ENCODE measurements around the gene KDM6B.
"Not testable (repeated sequence)": the region's sequence is repeated elsewhere in the genome, so short reads cannot be mapped to it uniquely, and the experiment has no call there.

Gene KDM6B, protein sequence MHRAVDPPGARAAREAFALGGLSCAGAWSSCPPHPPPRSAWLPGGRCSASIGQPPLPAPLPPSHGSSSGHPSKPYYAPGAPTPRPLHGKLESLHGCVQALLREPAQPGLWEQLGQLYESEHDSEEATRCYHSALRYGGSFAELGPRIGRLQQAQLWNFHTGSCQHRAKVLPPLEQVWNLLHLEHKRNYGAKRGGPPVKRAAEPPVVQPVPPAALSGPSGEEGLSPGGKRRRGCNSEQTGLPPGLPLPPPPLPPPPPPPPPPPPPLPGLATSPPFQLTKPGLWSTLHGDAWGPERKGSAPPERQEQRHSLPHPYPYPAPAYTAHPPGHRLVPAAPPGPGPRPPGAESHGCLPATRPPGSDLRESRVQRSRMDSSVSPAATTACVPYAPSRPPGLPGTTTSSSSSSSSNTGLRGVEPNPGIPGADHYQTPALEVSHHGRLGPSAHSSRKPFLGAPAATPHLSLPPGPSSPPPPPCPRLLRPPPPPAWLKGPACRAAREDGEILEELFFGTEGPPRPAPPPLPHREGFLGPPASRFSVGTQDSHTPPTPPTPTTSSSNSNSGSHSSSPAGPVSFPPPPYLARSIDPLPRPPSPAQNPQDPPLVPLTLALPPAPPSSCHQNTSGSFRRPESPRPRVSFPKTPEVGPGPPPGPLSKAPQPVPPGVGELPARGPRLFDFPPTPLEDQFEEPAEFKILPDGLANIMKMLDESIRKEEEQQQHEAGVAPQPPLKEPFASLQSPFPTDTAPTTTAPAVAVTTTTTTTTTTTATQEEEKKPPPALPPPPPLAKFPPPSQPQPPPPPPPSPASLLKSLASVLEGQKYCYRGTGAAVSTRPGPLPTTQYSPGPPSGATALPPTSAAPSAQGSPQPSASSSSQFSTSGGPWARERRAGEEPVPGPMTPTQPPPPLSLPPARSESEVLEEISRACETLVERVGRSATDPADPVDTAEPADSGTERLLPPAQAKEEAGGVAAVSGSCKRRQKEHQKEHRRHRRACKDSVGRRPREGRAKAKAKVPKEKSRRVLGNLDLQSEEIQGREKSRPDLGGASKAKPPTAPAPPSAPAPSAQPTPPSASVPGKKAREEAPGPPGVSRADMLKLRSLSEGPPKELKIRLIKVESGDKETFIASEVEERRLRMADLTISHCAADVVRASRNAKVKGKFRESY (N-terminal part only)

DNA sequence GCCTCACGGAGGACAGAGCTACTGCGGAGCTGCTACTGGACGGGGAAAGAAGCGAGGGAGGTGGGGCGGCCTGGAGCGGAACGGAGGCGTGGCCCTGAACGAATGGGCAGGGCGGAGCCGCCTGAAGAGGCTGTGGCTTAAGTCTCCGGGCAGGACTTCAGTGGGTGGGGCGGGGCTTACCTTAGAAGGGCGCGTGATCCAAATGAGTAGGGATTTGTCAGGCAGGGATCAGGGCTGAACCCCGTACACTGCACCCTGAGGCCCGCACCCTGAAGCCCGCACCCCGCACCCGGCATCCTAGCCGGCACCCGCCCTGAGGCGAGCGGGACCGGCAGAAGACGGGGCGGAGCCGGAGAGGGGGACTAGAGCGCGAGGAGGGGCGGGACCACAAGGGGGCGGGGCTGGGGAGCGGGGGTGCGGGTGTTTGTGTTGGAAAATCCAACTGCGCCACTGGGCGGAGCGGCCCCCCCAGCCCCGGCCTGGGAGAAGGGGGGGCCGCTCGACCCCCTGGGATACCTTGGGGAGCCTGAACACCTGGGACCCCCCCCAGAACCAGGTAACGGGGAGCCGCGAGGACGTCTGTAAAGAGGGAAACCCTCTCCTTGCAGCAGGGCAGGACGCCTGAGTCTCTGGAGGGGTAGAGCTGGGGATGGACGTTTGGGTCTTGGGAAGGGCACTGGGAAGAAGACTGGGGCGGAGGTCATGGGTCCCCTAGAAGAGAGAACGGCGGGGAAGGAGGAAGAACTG lies at the start of gene KDM6B:
KDM6B (plus strand) TSS at position 423 of the 747 bp plus-strand sequence. CDS start 11,338 bp downstream, outside the sequence.
- in situ Hi-C loops (cut with MboI; ENCODE audit: low sequenced_read_pairs), result no loop called here

DNA sequence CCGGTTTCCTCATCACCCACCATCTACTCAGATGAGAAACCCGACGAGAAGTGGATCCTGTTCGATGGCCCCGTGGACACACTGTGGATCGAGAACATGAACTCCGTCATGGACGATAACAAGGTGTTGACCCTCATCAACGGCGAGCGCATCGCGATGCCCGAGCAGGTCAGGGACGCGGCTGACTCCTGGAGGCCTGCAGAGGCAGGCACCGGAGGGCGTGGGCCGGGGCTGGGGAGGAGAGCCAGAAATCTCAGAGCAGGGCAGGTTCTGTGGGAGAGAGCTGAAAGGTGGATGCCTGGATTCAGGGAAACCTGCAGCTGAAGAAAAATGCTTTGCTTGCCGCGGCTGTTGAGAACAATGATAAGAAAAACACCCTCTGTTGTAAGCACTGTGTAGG lies 47.2 kb upstream of the KDM6B start:
- in situ Hi-C loops (cut with MboI; ENCODE audit: low sequenced_read_pairs), result no loop called here

- in situ Hi-C loops (cut with MboI; ENCODE audit: low sequenced_read_pairs), result no loop called here
Observed at GRCh38 chr17:7789131-7789530, 44.9 kb upstream of the KDM6B start.

DNA sequence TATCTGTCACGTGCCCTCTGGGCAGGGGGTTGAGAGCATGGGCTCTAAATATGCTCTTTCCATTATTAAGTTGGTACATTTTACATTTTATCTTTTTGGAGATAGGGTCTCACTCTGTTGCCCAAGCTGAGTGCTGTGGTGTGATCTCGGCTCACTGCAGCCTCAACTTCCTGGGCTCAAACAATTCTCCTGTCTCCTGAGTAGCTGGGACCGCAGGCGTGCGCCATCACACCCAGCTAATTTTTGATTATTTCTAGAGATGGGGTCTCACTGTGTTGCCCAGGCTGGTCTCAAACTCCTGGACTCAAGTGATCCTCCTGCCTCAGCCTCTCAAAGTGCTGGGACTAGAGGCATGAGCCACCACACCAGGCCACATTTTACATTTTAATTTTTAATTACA lies 43.9 kb upstream of the KDM6B start:
- in situ Hi-C loops (cut with MboI; ENCODE audit: low sequenced_read_pairs), result no loop called here

GRCh38 chr17:7792611-7793010 lies 41.4 kb upstream of the KDM6B start:
- in situ Hi-C loops (cut with MboI; ENCODE audit: low sequenced_read_pairs), result no loop called here

GRCh38 chr17:7794075-7794663 lies 39.8 kb upstream of the KDM6B start:
- in situ Hi-C loops (cut with MboI; ENCODE audit: low sequenced_read_pairs), result no loop called here

- in situ Hi-C loops (cut with MboI; ENCODE audit: low sequenced_read_pairs), result no loop called here
Observed at GRCh38 chr17:7797976-7798375, 36.0 kb upstream of the KDM6B start.

GRCh38 chr17:7798839-7799238 lies 35.2 kb upstream of the KDM6B start:
- in situ Hi-C loops (cut with MboI; ENCODE audit: low sequenced_read_pairs), result no loop called here

GRCh38 chr17:7803981-7804380 lies 30.0 kb upstream of the KDM6B start:
- in situ Hi-C loops (cut with MboI; ENCODE audit: low sequenced_read_pairs), result no loop called here

GRCh38 chr17:7806587-7806986 lies 27.4 kb upstream of the KDM6B start:
- in situ Hi-C loops (cut with MboI; ENCODE audit: low sequenced_read_pairs), result no loop called here

DNA sequence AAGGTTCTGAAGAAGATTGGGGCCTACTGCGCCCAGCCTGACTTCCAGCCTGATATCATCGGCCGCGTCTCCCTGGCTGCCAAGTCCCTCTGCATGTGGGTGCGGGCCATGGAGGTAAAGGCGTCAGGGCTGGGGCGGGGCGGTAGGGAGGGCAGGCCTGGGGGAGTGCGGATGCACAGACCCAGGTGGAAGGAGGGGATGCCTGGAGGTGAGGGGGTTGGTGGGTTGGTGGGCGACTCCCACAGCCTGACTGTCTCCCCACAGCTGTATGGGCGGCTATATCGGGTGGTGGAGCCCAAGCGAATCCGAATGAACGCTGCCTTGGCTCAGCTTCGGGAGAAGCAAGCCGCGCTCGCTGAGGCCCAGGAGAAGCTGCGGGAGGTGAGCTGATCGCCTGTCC lies 26.8 kb upstream of the KDM6B start:
- in situ Hi-C loops (cut with MboI; ENCODE audit: low sequenced_read_pairs), result no loop called here

- in situ Hi-C loops (cut with MboI; ENCODE audit: low sequenced_read_pairs), result no loop called here
Observed at GRCh38 chr17:7809086-7809790, 24.8 kb upstream of the KDM6B start.

GRCh38 chr17:7809791-7810343 lies 24.1 kb upstream of the KDM6B start:
- in situ Hi-C loops (cut with MboI; ENCODE audit: low sequenced_read_pairs), result not testable (repeated sequence)

- in situ Hi-C loops (cut with MboI; ENCODE audit: low sequenced_read_pairs), result no loop called here
Observed at GRCh38 chr17:7811251-7811650, 22.8 kb upstream of the KDM6B start.

GRCh38 chr17:7814969-7815368 lies 19.0 kb upstream of the KDM6B start:
- in situ Hi-C loops (cut with MboI; ENCODE audit: low sequenced_read_pairs), result no loop called here

- in situ Hi-C loops (cut with MboI; ENCODE audit: low sequenced_read_pairs), result no loop called here
Observed at GRCh38 chr17:7816926-7817642, 16.9 kb upstream of the KDM6B start.

- in situ Hi-C loops (cut with MboI; ENCODE audit: low sequenced_read_pairs), result no loop called here
Observed at GRCh38 chr17:7817643-7817964, 16.4 kb upstream of the KDM6B start.

DNA sequence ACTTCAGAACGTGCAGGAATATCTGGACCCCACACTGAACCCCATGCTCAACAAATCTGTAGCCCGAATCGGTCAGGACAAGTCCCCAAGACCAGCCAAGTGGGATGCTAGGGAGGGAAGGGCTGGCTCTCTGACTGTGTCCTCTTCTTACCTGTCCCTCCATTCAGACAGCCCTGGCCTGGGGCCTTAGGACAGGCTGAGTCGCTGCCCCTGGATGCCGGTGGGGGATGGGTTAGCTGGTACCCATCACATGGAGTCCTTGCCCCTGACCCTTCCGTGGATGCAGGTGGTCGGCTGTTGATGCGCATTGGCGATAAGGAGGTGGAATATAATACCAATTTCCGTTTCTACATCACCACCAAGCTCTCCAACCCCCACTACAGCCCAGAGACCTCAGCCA lies 16.0 kb upstream of the KDM6B start:
- in situ Hi-C loops (cut with MboI; ENCODE audit: low sequenced_read_pairs), result no loop called here
